Kidney epithelial cell (primary cell): ENCODE results near the gene SCYGR8. TPM values are rescaled to one million over a fixed set of nuclear protein-coding genes. Genes with fewer than 3 reads are reported as not detected.

Source experiments
- DNase-seq: peaks from one replicate; pipeline ENCODE4 v3.0.0-alpha.2; 2010; ENCODE audit warnings: low read depth
- H3K27me3 ChIP-seq: 2 replicates; pipeline ENCODE4 v1.6.0; 2011; ENCODE audit warnings: low read length; ENCODE audit not compliant: control insufficient read depth, insufficient read depth
- H3K36me3 ChIP-seq: 2 replicates; pipeline ENCODE4 v1.5.1; 2011; ENCODE audit warnings: low read length; ENCODE audit not compliant: control insufficient read depth, insufficient read depth
- H3K4me3 ChIP-seq: 2 replicates; pipeline ENCODE4 v1.5.1; 2011; ENCODE audit warnings: low read depth, mild to moderate bottlenecking, control low read depth, low read length
- CTCF ChIP-seq: IDR thresholded peaks from 2 replicates; pipeline ENCODE4 v1.5.1; 2011; ENCODE audit warnings: mild to moderate bottlenecking, moderate library complexity, low read length, control low read depth, inconsistent platforms; ENCODE audit not compliant: insufficient read depth, poor library complexity, severe bottlenecking
- total RNA-seq: library from RNA; depleted of rRNA; stranded (reverse); fragments of >200 nt; gene quantifications from 2 replicates; pipeline ENCODE4 v1.2.3, GENCODE V29; 2015

SCYGR8 gene
- total RNA-seq, 1 donor from 2014 or later: not detected

DNA sequence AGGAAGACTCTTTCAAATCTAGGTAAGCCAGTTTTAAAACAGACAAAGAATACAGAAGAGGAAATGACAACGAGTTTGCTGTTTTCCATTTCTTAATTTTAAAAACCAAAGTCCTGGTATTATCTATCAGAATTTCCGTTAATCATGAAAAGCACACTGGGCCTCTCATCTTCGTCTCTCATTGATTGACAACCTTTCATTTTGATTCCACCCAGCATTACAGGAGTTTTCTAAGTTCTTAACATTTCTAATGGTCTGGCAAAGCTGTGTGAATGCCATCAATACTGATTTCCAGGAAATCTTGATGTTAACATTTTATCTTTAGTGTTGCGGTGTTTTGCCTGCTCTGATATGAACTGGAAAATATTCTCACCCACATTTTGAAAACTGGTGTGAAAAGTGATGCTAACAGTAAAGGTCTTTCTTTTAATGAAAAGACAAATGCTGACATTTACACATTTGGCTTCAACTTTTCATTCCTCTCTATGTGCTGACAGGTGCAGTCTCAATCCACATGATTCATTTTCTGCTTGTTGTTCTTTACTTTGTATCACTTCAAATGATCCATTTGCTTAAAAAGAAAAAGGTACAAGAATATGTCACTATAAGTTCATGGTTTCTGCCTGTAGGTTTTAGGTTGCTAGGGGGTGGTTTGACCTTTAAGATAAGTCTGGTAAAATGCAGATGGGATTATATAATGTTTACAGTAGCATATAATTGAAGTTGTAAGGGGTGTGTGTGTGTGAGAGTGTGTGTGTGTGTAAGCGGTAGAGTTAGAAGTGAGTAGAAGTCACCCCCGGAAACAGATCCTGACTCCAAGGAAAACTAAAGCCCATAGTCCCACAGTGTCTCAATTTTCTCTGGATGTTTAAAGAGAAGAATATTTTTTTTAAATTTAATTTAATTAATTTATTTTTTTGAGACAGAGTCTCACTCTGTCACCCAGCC, 29.5 kb downstream of the SCYGR8 start:
- no peak for DNase-seq
- H3K27me3 ChIP-seq: no peaks in the 10 kb centered on the region
- no peaks in the 10 kb centered on the region for H3K36me3 ChIP-seq
- H3K4me3 ChIP-seq: no peak overlapping the region
- no peak for TF ChIP-seq CTCF

DNA sequence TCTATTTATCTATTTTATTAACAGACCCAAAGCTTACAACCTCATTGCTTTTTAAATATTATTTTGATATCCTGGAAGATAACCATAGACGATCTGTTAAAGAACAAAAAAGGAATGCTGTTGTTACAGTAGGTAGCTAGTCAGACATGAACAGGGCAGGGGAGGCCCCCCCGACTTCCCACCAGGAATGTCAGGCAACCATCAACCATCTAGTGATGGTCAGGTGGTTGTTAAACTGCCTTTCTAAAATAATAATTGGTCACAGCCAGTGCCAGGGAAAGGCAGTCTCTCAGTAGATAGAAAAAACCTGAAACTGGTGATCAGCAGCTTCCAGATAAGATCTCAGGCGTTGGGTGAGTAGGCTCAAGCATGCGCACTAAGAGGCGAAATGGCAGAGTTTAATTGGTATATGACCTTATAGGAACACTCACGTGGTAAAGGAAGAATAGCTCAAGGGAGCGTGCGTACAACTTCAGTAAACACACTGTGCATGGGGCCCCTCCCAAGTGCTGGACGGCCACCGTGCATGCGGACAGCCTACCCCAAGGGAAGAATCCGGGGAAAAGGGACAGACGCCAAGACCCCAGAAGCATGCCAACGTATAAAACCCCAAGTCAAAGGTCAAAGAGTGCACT, 35.4 kb downstream of the SCYGR8 start:
- no peak for TF ChIP-seq CTCF
- H3K27me3 ChIP-seq: no peaks in the 10 kb centered on the region
- DNase-seq: no peak

DNA sequence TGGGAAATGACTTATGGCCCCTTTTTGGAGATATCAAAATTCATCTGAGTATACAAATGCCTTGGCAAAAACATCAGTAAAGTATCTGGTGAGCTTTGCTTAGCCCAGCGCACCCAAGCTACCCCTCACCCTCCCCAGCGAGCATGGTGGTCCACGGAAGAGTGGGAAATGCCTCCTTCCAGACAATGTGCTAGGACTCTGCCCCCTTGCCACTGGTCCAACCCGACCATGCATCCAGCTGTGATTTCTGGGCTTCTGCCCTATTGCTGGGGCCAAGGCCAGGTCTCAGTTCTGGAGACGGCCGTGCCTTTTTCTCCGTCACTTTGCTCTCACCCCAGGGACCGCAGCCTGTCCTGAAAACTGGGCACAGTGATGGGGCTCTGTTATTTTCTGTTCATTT, 36.1 kb downstream of the SCYGR8 start:
- no peaks in the 10 kb centered on the region for H3K27me3 ChIP-seq
- DNase-seq: no peak
- TF ChIP-seq CTCF: no peak
- H3K36me3 ChIP-seq: no peaks in the 10 kb centered on the region
- H3K4me3 ChIP-seq: no peak overlapping the region

More for the DNA sequence above, 35.4 kb downstream of the SCYGR8 start:
- Histone ChIP-seq H3K4me3 (no peak overlapping the region), H3K36me3 (no peaks in the 10 kb centered on the region)

- no peak for TF ChIP-seq CTCF
- H3K27me3 ChIP-seq: no peaks in the 10 kb centered on the region
- no peak for DNase-seq
Measured at GRCh38 chr2:227782804-227783203, 37.1 kb downstream of the SCYGR8 start.

DNA sequence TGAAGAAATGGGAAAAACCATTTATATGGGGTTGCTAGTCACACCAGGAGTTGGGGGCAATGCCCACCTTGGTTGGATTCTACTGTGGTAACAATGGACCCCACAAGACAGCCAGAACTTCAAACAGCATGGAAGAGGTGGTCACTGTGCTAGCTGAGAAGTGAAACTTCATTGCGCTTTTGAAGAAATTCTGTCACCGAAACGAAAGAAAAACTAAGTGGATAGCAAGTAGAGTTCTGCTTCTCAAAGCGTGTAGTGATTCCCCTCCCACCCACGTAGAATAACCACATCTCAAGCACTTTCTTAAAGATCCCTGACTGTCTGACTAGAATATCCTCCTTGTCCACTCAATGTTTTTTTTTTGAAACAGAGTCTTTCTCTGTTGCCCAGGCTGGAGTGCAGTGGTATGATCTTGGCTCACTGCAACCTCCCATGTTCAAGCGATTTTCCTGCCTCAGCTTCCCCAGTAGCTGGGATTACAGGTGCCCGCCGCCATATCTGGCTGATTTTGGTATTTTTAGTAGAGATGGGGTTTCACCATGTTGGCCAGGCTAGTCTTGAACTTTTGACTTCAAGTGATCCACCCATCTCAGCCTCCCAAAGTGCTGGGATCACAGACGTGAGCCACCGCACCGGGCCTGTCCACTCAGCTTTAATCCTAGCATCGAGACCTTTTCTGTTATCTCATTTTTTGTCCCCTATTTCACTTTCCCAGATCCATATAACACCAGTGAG, 37.9 kb downstream of the SCYGR8 start:
- no peaks in the 10 kb centered on the region for H3K27me3 ChIP-seq
- H3K36me3 ChIP-seq: no peaks in the 10 kb centered on the region
- no peak for TF ChIP-seq CTCF
- no peak for DNase-seq
- H3K4me3 ChIP-seq: no peak overlapping the region

More at GRCh38 chr2:227782804-227783203, 37.1 kb downstream of the SCYGR8 start:
- Histone ChIP-seq H3K36me3 (no peaks in the 10 kb centered on the region), H3K4me3 (no peak overlapping the region)
